Myocyte (in vitro differentiated cells): ENCODE results near the gene BEST3. TPM values are rescaled to one million over a fixed set of nuclear protein-coding genes. Genes with fewer than 3 reads are reported as not detected.
A peak's percentile ranks its signal among the peaks of the same experiment; 100 is the strongest.
"Not testable (repeated sequence)": the region's sequence is repeated elsewhere in the genome, so short reads cannot be mapped to it uniquely, and the experiment has no call there.

Source experiments
- DNase-seq: peaks from one replicate; pipeline ENCODE4 v3.0.0-alpha.2; 2012; ENCODE audit warnings: low read depth
- total RNA-seq: library from RNA; depleted of rRNA; stranded (reverse); fragments of >200 nt; gene quantifications from 2 replicates; pipeline ENCODE4 v1.2.3, GENCODE V29; 2014

BEST3 gene
- total RNA-seq, 1 donor from 2014 or later, result 40.9 TPM

DNA sequence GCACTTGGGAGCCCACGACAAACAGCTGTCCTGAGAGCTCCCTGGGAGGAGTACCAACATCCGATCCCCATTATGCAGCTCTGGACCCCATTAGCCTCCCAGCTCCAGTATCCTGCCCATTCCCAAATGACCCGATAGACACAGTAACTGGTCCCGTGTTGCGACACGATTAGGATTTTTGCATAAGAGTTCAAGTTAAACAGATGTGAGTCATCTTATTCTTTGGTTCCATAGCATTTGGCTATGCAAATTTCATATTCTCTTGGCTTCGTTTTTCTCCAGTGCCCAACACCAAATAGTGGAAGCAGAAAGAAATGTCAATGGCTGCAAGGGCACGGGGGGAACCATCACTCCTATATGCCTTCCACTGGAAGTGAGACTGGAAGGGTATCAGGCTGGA is 45.4 kb downstream of the BEST3 start:
- no peak for DNase-seq

DNA sequence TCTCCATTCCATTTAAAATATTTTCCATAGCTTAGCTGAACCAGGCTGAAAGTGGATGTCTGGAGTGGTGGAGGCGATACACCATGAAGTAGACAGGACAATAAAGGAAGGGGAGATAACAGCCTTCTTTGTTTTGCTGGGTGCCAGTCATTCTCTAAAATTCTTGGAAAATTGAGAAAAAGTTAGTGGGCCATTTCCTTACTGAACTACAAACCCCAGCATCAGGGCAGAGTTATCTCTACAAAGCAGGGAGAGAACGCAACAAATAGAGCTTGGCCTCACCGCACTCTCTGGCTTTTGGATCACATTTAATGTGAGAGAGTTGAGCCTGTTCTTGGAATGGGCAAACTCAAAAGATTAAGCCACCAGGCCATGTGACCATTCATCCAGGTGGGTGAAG is 47.2 kb downstream of the BEST3 start:
- DNase-seq, result no peak

- DNase-seq, result peak; percentile 45
Observed at GRCh38 chr12:69649529-69649928, 49.6 kb downstream of the BEST3 start.

GRCh38 chr12:69648476-69648875 is 50.6 kb downstream of the BEST3 start:
- DNase-seq, result peak; percentile 33

- no peak for DNase-seq
Observed at GRCh38 chr12:69647178-69647577, 51.9 kb downstream of the BEST3 start.

DNA sequence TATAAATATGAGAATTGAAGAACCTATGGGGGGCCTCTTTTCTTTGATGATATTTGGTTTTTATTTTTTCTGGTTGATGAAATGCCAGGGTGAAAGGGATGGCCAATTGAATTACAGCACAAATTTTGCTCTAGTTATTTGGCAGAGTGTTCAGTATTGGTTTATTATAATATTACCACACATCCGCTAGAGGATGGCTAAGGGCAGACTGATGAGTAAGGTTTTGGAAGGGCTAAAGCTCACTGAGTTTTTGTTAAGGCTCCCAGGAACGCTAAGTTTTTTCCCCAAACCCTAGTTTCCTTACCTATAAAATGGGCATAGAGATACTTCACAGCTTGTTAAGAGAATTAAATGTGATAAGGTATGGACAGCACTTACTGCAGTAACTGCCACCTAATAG is 54.1 kb downstream of the BEST3 start:
- no peak for DNase-seq

- no peak for DNase-seq
Observed at GRCh38 chr12:69644511-69644910, 54.6 kb downstream of the BEST3 start.

DNA sequence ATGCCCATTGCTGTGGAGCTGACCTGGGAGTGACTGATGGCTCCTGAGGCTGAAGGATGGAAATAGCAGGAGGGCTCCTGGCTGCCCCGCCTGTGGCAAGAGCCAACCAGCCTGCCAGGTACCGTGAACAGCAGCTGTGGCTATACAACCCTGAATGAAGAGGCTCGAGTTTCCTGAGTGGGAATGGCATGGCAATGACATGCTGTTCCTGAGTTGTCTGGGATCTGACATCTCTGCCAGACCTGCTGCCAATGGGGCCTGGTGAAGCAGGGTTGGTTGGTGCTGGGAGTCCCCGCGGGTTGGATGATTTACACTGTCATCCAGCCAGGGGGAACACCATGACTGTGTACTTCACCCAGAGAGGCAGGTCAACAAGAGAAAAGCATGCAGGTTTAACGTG is 56.6 kb downstream of the BEST3 start:
- DNase-seq, result peak; percentile 67

DNA sequence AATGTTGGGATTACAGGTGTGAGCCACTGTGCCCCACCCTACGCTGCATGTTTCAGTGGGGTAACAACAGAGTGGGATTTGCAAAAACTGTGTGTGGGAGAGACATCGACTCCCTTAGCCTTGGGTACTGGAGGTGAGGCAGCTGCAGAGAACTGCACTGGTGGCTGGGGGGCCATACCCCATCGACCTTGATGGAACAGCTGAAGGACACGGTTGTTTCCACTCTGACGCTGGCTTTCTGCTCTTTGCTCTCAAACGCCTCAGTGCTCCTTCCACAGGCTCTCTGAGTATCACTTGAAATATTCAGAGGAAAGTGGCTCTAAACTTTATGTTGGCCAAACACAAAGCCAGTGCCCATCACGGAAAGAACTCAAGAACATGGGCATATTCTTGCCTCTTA is 57.6 kb downstream of the BEST3 start:
- no peak for DNase-seq

DNA sequence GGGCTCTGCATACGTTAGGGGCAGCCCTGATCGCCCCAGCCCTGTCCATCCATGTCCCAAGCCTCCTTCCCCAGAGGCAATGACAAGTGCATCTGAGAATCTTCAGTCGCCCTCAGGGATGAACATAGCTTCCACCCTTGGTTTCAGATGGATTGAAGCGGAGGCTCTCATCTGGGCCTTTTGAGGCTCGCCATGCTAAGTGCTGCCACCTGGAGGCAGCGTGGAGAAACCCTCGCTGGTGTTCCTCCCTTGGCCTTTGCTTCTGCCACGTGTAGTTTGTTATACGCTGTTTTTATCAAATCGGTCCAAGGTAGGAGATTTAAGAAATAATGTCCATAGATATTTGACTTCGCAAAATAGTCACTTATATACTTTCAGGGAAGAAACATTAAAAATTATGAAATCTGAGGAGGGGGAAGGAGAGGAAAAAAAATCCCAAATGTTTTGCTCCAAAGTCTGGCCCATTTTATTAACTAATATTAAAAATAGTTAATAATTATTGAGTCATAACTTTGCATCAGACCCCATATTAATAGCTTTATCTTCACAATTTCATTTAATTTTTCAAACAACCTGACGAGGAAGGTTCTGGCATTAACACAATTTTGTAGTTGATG is 59.6 kb downstream of the BEST3 start:
- DNase-seq, result peak; percentile 80

GRCh38 chr12:69633061-69633460 is 66.0 kb downstream of the BEST3 start:
- no peak for DNase-seq

DNA sequence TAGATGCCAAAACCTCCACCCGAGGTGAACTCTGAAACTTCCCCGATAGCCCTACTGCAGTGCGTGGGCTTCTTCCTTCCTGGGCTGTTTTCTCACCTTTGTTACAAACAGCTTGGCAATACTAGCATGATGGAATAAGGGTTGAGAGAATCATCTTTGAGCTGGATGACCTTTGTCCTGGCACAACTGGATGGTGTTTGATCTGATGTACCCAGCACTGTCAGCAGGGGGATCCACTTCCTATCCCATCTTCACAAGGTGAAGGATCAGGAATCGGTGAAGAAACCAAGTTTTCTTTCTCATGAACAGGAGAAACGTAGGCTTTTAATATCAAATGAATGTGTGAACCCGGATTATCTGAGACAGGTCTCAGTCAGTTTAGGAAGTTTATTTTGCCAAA is 68.9 kb downstream of the BEST3 start:
- DNase-seq, result no peak

GRCh38 chr12:69627501-69627900 is 71.6 kb downstream of the BEST3 start:
- no peak for DNase-seq

DNA sequence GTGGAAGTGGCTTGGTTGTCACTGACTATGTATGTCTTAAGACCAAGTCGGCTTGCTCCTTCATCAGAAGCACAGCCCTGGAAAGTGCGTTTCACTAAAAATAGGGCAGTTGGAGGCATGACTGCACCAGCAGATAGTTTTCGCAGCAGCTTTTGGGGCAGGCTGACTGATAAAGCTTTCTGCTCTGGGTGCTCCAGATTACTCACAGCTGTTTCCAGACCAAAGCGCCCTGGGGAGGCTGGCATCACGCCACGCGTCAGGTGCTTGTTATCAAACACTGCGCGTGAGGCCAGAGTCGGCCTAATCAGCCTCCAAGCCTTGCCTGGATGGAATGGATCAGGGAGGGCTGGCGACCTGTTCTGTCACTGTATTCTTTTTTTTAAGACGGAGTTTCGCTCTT is 75.1 kb downstream of the BEST3 start:
- no peak for DNase-seq

DNA sequence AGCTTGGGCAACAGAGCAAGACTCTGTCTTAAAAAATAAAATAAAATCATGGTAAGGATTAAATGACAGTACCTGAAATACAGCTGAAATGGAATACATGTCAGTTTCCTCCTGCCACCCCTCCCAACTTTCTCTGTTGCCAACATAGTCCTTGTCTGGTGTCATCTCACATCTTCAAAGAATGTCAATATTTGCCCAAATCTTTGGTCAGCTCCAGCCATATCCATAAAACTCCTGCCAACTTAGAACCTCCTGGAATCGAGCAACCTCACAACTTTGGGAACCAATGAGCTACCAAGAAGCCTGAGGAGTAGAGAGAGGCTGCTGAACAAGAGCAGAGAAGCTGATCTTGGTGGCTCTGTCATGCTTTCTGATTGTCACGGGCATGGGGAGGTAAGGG is 77.6 kb downstream of the BEST3 start:
- no peak for DNase-seq

DNA sequence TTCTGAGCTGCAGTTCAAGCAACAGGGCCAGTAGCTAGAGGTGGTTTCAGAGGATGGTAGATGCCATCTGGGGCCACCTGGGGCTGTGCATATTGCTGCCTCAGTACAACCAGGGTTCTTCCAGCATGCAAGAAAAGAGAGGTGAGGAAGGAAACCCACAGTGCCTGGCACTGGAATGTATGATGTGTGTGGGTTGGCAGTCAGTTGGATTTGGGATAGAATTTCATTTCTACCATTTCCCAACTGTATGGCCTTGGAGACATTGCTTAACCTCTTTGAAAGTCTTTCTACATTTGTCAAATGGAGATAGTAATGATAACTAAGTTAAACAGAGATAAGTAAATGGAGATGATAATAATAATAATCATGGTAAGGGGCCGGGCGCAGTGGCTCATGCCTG is 78.2 kb downstream of the BEST3 start:
- DNase-seq, result no peak

DNA sequence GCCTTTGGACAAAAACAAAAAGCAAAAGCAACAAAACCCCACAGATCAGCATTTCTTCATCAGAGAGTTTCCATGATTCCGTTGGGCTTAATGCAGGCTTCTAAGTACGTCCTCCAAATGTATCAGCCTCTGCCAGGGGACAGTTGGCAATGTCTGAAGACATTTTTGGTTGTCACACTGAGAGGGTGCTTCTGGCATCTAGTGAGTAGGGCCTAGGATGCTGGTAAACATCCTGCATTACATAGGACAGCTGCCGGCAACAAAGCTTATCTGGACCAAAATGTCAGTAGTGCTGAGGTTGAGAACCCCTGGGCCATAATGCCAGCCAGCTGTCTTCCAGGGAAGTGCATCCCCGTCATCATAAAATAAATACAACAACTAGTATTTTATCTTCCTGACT is 79.0 kb downstream of the BEST3 start:
- no peak for DNase-seq

DNA sequence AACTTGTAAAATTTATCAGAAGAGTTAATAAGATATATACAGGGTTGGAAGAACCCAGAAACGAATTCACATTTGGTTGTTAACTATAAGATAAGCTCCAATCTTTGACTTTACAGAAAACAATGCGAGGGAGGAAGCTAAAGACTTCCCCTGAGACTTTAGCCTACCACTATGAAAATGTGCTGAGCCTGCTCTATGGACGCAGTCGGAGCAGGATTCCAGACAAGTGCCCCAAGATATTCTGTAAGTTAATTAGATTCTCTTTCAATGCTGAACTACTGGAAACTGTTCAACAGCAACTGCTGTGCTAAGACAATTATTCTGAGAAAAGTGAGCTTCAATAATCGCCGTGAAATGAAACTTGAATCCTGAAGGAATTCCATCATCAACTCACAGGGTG is 80.1 kb downstream of the BEST3 start:
- no peak for DNase-seq

DNA sequence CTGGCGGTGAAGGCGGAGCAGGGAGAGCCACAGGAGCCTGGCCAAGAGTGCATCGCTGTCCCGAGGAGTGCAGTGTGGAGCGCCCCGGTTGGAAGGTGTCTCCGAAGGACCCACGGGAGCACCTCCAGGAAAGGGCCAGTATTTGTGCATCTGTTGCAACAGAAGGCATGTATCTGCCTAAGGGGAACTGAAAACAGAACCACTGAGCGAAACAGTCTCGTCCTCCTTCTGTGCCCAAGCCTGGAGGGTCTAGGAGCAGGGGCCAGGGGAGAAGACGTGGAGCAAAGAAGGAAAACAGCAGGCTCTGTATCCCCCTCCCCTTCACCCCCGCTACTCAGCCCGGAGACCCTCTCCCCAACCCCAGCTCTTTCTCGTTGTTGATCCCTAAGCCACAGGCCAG is 83.1 kb downstream of the BEST3 start:
- no peak for DNase-seq

DNA sequence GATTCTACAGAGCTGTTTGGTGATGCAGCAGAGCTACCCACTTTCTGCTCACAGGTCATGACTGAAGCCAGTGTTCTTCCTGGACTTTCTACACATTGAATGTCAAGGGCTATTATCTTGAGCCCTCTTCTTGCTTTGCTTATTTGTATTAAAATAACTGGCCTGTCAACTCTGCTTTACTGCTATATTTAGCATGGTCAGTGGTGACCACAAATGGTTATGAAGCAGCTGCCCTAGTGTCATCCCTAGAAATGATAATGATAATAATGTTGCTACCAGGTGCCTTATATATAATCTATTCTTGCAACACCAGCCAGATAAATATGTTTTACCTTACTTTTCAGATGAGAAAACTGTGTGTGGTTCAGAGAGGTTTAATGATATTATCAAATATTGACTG is 85.8 kb downstream of the BEST3 start:
- DNase-seq, result peak; percentile 74

DNA sequence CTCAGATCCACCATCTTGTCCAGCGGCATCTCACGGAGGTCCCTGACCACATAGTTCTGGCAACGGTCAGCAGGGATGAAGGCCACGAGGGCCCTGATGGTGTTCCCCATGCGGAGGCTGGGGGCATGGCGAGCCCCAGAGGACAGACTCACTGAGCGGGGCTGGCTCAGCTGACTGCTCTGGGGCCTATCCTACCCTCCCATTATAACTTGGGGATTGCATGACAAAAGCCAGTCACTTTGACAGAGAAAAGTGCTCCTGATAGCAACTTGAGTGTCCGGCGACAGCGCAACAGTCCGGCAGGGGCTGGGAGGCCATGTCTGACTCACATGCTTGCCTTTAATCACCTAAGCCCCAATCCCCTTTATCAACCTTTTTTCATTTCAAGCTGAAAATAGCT is 88.4 kb downstream of the BEST3 start, which contains the start of gene LRRC10:
Gene LRRC10 (minus strand): TSS at position 179 of the 400 bp plus-strand sequence. CDS start 69 bp downstream, at position 110.
- no peak for DNase-seq

GRCh38 chr12:69610126-69610525 is 89.0 kb downstream of the BEST3 start:
- DNase-seq, result no peak

DNA sequence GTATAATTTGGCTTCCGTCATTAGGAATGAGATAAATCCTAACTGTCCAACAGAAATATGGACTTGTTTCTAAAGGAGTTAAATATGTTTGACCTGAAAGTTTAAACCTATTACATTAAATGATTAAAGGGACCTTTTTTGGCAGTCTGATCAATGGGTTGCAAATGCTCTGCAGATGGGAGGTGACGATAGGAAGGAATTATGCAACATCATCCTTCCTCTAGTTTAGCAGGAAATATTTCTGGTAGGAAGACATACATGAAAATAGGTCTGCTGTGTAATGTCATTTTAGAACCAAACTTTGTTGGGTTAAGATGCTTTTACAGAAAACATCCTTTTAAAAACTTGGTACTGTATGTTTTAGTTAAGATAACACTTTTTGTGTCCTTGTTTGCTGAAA is 91.0 kb downstream of the BEST3 start:
- no peak for DNase-seq

GRCh38 chr12:69604275-69604674 is 94.8 kb downstream of the BEST3 start:
- DNase-seq, result not testable (repeated sequence)
